ENCODE results near the gene PLCE1. TPM values are rescaled to one million over a fixed set of nuclear protein-coding genes. Genes with fewer than 3 reads are reported as not detected.

Gene PLCE1
- total RNA-seq, 2 donors from 2014 or later: 0.04 to 0.07 TPM

DNA sequence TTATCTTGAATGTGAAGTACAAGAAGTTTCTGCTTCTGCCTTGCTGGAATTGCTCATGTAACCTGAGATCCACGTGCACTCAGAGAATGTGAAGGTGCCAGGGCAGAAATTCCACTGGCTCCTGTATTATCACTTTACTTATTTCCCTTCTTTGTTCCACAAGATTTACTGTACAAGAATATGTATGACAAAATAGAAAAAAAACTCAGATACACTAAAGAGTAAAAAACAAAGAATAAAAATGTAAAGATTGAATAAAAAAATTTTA, 43.0 kb downstream of the PLCE1 start:
- Mint-ChIP-seq H3K27ac (no peak overlapping the region), H3K36me3 (peaks cover 1 to 3% of the 10 kb centered on the region in 2 donors), H3K9me3 (peaks cover 4 to 7% of the 10 kb centered on the region in 2 donors)
- no peak for DNase-seq (ENCODE audit: low spot score in 2 of 2)
- no peak for ATAC-seq

DNA sequence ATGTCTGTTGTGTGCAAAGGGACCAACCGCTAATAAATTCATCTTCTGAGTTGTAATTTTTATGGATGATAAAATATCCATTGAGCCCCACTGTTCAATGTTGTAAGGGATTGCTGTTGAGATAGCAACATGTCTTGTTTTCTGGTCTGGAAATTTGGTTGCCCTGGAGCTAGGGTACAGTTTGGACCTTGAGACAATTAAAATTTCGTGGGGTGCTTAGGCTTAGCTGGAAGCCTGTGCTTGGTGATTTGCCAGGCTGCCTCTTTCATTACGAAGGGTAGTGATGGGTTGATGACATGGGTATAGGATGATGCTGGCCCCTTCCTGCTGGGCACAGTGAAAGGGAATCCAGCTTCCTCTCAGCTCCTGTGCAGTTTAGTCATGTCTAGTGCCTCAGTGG, 43.6 kb downstream of the PLCE1 start:
- no peak overlapping the region for H3K27ac Mint-ChIP-seq
- peaks cover 0 to 7% of the 10 kb centered on the region in 2 donors for H3K9me3 Mint-ChIP-seq
- no peak for DNase-seq (ENCODE audit: low spot score in 2 of 2)
- no peaks in the 10 kb centered on the region for H3K36me3 Mint-ChIP-seq
- ATAC-seq: no peak

DNA sequence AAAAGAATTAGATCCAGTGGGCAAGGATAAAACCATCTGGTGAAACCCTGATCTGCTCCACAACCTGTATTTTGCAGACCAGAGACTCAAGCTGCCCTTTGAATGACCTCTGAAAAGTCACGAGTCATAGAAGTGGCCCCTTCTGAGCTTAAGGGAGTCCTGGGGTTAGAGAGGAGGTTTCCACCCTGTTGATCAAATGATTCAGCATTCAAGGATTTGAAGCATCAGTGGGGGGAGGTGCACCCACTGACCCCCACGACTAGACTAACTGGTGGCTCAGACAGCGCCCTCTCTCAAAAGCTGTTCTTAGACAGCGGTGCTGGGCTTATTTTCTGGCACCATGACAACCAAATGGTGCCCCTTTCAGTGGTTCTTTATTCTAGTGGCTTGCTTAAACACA, 44.3 kb downstream of the PLCE1 start:
- Mint-ChIP-seq H3K27ac (no peak overlapping the region), H3K9me3 (peaks cover 0 to 10% of the 10 kb centered on the region in 2 donors), H3K36me3 (no peaks in the 10 kb centered on the region)
- no peak for DNase-seq (ENCODE audit: low spot score in 2 of 2)
- no peak for ATAC-seq

DNA sequence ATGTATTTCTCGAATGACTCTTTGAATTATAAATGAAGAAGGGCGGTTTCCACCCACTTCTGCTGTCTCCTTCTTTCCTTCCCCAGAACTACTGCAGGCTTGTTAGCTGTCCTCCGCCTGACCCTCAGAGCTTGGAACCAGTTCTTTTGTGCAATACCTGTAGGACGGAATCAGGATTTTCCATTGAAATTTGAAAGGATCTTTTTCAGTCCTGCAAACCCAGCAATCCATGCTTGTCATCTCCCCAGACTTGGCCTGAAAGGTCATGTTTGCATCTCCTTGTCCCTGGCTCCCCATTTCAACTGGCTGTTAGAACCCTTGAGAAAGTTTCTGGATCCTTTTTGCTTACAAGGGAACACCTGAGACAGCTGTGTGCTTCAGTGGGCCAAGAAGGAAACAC, 47.5 kb downstream of the PLCE1 start:
- DNase-seq (ENCODE audit: low spot score in 2 of 2) (no peak), ATAC-seq (no peak)
- Mint-ChIP-seq H3K9me3 (peaks cover 0 to 5% of the 10 kb centered on the region in 2 donors), H3K27ac (no peak overlapping the region), H3K36me3 (no peaks in the 10 kb centered on the region)

DNA sequence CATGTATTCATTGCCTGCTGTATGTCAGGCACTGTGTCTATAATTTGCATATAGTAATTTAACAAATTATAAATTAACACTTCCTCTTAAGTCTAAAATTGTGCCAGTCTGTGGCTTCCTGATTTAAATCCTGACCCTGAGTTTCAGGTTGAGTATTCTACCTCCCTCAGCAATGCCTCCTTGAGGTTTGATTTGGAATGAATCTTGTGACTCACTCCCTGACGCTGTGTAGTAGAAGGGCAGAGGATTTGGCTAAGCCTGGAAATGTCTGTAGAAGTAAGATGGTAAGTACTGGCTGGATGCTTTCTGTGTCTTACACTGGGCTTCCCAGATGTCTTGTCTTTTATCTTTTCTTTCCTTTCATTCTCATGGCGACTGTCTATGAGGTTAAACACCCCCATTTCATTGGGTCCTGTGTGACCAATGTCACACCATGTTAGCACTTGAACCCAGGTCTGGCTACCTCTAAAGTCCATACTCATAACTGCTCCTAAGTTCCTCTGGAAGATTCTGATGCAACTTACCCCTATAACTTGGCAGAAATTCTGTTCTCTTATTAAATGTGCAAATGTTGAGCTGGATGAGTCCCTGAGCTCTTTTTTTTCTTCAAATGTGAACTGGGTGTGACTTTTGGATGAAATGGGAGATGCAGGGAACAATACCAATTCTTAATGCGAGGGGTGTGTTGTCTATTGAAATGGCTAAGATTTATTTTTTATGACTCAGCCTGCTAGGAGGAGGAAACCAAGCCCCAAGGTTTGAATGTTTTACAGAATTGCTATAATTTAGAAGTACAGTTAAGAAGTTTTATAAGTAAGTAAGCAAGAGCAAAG, 48.5 kb downstream of the PLCE1 start:
- Mint-ChIP-seq H3K9me3 (peaks cover 0 to 5% of the 10 kb centered on the region in 2 donors), H3K36me3 (no peaks in the 10 kb centered on the region), H3K27ac (no peak overlapping the region)
- DNase-seq (ENCODE audit: low spot score in 2 of 2) (no peak), ATAC-seq (peak; percentile 51 to 52)

DNA sequence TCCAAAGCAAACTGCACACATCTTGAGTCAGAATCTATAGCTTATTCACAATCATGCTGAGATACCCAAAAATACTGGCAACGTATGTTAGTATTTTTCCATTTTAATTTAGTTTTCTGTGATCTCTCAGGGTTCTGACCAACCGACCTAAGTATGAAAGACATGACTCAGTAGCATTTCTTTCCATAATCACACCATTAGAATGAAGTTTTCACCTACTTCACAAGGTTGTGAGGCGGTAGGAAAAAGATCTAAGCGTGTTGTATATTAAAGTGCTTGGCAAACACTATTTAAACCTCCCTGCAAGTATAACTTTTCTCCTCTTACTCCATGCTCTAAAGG, 49.1 kb downstream of the PLCE1 start:
- DNase-seq (ENCODE audit: low spot score in 2 of 2) (no peak), ATAC-seq (no peak)
- Mint-ChIP-seq H3K36me3 (no peaks in the 10 kb centered on the region), H3K9me3 (peaks cover 0 to 5% of the 10 kb centered on the region in 2 donors), H3K27ac (no peak overlapping the region)

Other genes starting within 250 kb of the PLCE1 start
- gene LGI1, start 236.0 kb upstream of the PLCE1 start, total RNA-seq: not detected
- 1 to 10 TPM; 3.3 to 4.1 TPM for gene SLC35G1, start 100.0 kb upstream of the PLCE1 start, total RNA-seq